ENCODE data around the gene SLAMF6.

GRCh38 chr1:160453443-160453842, 69.6 kb downstream of the SLAMF6 start:
- no peak for TF ChIP-seq CTCF (IDR thresholded peaks at IDR 0.05)
- TF ChIP-seq POLR2AphosphoS5 (IDR thresholded peaks at IDR 0.05; ENCODE audit: low read depth, low read length), result no peak

Data from Panc1 (cell line).